ENCODE data around the gene ADGRG3.

Gene ADGRG3

DNA sequence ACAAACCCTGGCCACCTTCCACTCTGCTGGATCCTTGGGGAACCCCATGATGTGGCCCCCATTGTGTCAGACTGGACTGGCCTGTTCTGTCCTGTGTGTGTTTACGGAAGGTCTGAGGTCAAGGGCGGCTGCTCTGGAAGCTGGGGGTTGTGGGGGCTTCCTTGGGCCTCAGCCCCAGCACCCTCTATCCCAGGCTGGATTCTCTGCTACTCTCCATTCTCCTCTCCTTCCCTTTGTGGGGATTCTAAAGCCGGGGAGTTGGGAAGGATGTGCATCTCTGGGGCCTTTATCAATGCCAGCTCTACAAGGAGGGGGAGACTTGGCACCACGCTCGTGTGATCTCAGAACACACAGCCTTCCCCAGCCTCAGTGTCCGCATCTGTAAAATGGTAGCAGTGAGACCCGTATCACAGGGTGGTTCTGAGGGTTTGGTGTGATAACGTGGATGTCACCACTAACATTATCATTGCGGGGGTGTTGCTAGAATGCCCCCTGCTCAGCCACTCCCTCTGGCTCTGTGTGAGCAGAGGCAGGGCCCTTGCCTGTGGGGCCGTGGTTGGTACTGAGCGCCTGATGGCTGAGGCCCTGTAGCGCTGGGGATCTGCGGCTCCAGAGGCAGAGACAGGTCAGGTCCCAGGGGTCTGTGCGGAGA, 21.6 kb upstream of the ADGRG3 start:
- no peak for DNase-seq

DNA sequence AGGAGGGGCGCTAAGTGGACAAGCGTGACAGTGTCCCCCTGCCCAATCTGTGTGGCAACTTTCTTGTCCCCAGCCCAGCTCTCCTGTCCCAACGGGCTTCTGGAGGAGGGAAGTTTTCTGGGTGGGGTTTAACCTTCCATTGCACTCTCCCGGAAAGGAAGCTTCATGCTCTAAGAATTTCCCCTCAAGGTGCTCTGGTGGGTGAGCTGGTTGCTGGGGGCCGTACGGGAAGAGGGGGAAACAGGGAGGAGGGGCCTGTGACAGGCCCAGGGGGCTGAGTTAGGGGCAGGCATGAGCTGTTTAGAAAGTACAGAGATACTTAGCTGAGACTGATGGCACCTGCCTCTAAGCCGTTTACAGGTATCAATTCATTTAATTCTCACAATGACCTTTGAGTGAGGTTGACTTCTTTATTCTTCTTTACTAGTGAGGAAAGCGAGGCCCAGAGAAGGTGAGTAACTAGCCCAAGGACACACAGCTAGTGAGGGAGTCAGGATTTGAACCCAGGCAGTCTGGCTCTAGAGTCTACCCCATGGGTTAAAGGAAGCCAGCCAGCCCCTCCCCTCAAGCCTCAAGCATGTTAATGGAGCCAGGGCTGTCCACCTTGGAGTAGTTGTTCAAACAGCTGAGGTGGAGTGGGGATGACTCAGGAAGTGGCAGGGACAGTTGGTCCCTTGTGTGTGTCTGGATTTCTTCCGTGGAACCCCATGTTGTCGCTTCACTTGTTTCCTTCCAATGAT, 20.8 kb upstream of the ADGRG3 start:
- peak; percentile 29 for DNase-seq

DNA sequence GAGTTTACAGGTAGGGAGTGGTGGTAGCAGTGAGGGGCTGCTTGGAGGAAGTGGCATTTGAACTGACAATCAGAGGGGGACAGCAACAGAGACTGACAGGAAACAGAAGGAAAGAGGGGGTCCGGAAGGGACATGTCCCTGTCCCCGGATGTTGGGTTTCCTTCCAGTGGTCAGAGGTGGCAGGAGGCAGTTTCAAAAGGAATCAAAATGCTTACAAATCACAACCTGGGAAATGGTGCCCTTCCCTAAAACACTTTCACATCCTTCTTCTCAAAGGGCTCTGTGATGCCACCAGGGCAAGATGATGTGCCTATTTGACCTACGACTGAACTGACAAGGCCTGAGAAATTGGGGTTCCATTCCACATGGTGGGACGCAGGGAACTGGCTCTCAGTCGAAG, 20.0 kb upstream of the ADGRG3 start:
- DNase-seq, result no peak

DNA sequence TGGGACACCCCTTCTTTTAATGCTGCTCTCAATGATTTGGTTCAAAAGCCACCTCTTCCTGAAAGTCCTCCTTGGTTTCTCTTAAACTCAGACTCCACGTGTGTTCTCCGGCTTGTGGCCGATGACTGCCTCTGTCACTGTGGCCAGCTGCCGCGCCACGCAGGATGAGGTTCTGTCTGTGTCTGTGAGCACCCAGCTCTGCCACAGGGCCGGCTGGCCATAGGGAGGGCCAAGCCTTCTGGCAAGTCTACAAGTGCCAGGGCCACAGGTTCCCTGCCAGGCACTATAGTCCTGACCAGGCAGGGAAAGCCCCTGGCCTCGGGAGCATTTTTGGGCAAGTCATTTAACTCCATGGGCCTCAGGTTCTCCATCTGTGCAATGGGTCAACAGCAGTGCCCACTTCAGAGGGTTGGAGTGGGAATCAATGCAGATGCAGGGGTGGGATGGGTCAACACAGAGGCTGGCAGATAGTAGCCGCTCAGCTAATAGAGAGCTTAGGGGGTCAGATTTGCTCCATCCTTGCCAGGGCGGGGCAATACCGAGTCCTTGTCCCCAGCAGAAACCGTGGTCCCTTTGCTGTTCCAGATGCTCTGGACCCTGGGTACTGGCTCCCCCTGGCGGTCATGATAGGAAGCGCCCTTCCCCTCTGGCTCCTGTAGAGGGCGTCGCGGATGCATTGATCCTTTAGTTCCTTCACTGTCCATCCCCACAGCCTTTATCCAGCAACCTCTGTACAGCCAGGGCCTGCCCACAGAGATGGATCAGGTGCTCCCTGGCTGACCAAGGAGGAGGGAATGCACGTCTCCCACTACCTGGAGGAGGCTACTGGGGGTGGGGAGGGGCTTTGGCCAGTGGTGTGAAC, 19.3 kb upstream of the ADGRG3 start:
- peak; percentile 72 for DNase-seq

DNA sequence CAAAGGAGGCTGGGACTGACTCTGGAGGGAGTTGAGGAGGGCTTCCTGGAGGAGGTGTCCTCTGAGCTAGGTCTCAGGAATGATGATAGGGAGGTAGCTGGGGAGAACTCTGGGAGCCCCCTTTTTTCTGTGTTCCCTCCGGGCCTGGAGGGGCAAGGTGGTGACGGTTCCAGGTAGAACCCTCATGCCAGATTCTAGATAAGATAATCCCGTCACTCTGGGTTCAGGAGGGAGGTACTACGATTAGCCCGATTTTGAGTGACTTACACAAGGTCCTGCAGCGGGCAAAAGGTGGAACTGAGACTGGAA, 18.7 kb upstream of the ADGRG3 start:
- DNase-seq, result no peak

DNA sequence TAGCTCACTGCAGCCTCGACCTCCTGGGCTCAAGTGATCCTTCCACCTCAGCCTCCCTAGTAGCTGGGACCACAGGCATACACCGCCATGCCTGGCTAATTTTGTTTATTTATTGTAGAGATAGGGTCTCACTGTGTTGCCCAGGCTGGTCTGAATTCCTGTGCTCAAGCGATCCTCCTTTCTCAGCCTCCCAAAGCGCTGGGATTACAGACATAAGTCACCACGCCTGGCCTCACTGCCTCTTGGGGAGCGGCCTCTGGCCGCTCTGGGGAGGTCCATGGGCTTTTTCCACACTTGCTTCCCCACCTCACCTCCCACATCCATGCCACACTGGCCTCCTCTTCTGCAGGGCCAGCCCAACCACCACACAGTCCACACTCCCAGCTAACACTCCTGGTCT, 18.3 kb upstream of the ADGRG3 start:
- DNase-seq, result no peak

DNA sequence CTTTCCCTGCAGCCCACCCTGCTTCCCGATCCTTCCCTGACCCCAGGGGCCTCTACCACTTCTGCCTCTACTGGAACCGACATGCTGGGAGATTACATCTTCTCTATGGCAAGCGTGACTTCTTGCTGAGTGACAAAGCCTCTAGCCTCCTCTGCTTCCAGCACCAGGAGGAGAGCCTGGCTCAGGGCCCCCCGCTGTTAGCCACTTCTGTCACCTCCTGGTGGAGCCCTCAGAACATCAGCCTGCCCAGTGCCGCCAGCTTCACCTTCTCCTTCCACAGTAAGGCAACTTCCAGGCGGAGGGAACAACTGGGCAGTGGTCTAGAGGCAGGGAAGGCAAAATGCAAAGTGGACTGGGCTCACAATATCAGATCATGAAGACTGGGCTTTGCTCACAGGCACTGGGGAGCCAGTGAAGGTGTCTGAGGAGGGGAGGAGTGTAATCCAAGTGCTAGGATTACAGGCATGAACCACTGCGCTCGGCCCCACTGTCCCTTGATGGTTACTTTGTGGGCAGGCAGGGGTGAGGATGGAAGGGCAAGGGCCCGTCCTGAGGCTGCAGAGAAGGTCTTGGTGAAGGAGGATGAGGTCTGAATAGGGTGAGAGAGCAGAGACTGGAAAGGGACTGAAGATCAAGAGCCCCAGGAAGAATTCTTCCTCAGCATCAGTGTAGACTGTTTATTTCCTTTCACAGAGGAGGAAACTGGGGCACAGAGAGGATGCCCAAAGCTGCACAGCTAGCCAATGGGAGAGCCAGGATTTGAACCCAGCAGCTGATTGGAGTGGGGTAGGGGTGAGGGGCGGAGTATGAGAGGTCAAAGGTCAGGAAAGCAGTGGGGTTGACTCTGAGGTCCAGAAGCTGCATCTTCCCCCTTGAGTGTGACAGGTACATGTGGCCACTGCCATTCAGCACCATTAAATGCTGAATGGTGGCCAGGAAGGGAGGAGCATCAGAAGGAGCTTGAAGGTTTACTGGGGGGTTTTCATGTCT, 16.5 kb upstream of the ADGRG3 start:
- DNase-seq, result no peak

DNA sequence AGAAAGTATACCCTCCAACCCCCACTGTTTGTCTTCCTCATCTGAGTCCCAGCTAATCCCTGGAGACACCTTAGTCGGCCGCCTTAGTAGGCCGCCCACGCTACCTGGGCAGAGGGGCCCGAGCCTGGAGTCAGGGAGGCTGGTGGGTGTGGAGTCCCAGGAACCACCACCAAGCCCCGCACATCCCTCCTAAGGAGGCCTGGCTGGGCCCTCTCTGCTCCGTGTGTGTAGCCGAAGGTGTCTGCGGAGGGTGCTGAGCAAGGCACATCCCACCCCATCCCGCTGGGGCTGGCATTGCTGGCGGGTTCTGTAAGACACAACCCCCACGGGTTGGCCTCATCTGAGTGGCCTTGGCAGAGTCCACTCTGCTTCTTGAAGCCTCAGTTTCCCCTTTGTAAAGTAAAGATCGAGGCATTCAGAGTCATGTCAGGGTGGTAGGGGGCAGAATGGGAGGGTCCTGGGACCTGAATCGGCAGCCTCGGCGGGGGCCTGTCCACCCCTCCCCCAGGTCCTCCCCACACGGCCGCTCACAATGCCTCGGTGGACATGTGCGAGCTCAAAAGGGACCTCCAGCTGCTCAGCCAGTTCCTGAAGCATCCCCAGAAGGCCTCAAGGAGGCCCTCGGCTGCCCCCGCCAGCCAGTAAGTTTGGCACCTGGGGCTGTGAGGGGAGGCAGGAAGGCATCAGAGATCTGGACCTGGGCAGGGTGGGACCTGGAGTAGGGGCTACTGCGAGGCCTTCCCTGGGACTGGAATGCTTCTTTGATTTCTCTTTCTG, 15.2 kb upstream of the ADGRG3 start:
- no peak for DNase-seq

DNA sequence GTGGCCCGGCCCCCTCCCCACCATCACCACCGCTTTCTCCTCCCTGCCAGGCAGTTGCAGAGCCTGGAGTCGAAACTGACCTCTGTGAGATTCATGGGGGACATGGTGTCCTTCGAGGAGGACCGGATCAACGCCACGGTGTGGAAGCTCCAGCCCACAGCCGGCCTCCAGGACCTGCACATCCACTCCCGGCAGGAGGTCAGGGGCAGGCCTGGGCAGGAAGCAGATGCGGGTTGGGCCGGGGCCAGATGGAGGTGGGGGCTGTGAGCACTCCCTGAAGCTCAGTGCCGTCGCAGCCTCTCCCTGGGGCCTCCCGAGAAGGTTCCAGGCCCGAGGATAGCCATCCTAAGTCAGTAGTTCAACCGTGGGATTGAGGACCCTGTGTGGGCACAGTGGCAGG, 14.2 kb upstream of the ADGRG3 start:
- DNase-seq, result no peak

DNA sequence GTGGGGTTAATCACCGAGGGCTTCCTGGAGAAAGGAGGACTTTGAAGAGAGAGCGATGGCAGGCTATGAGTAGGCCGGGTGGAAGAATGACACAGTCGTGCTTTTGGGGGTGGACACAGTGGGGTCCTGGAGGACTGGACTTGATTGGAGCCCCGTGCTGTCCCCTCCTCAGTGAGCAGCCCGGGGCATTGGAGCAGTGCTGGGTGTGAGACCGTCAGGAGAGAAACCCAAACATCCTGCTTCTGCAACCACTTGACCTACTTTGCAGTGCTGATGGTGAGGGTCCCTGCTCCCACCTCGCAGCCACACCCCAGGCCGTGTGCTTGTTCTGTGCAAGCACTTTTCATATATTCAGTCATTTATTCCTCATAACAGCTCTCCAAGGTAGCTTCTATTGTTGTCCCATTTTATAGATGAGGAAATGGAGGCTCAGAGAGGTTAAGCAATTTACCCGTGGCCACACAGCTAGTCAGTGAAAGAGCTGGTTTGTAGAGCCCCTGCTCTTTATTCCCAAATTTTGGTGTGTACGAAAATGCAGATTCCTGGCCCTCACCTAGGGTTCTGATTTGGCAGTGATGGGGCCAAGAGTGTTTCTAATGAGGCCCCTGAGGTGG, 11.7 kb upstream of the ADGRG3 start:
- DNase-seq, result no peak

DNA sequence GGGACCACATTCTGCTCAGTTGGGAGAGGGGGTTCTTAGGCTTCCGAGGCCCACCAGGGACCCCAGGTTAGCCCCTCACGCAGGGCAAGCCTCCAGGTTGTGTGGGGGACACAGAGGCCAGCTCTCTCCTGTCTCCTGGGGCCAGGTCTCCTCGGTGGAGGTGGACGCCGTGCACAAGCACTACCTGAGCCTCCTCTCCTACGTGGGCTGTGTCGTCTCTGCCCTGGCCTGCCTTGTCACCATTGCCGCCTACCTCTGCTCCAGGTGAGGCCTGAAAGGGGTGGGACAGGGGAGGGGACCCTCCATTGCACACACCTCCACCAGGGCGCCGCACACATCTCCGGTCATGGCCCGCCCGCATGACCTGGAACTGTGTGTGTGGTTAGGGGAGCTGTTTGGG, 10.9 kb upstream of the ADGRG3 start:
- DNase-seq, result no peak

DNA sequence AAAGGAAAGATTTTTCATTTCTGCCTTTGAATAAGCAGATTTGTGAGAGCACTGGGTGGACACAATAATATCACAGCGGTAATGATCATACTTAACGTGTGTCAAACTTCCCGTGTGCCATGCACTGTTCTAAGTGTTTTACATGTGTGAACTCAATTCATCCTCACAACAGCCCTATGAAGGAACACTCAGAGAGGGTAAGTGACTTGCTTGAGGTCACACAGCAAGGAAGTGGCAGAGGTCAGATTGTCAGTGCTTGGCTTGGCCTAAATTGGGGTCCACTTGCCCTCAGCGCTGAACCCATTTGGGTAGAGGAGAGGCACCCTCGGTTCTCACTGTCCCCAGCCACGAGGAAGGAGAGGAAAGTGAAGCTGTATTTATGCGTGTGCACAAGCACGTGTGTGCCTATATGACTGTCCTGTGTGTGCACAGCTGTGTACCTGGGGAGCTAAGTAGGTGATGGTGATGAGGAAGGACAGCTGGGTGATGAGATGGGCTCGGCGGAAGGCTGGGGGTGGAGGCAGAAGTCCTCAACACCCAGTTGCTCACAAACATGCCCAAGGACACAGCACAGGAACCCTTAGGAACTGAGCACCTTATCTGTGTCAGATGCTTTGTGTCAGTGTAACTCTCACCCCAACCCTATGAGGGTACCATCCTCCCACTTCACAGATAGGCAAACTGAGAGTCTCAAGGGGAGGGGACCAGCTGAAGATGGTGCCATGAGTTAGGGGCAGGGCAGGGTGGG, 9.8 kb upstream of the ADGRG3 start:
- no peak for DNase-seq

DNA sequence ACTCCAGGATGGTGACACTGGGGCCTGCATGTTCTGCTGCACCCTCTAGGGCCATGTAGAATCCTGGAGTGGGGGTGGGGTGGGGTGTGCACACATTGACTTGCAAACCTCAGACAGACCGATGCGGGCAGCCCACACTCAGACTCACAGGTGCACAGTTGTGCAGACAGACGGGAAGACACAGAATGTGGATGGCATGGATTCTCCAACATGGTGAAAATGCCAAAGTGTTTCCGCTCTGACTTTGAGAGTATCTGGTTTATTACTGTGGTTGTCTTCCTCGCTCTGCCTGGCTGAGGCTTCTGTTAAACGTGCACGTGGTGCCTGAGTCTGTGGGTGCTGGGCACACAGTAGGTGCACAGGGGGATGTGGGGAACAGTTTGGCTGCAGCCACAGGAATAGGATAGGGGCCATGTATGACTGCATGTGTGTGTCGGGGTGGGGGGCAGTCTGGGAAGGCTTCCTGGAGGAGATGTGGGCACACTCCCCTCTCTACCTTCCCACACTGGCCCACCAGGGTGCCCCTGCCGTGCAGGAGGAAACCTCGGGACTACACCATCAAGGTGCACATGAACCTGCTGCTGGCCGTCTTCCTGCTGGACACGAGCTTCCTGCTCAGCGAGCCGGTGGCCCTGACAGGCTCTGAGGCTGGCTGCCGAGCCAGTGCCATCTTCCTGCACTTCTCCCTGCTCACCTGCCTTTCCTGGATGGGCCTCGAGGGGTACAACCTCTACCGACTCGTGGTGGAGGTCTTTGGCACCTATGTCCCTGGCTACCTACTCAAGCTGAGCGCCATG, 9.0 kb upstream of the ADGRG3 start:
- no peak for DNase-seq

DNA sequence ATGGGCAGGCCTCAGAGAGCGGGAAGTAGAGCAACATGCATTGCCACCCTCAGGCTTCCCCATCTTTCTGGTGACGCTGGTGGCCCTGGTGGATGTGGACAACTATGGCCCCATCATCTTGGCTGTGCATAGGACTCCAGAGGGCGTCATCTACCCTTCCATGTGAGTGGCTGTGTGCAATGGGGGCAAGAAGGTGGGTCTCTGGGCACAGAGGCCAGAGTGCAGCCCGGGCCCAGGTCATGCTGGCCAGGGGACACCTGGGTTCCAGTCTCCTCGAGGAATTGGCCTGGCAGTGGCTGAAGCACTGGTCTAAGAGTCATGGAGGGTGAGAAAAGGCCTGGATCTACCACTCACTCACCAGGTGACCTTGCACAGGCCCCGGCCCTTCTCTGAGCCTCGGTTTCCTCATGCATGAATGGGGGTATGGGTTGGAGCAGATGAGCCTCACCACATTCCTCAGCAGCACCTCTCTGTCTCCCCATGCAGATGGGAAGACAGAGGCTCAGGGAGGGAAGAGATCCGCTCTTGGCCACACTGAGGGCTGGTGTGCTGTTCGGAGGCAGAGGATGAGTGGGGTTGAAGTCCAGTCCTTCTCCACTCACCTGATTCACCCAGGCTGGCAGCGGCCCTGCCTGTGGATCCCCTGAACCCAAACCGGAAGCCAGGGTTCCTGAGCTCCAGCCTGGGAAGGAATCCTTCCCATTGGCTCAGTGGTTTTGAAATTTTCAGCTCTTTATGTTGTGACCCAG, 7.2 kb upstream of the ADGRG3 start:
- no peak for DNase-seq

DNA sequence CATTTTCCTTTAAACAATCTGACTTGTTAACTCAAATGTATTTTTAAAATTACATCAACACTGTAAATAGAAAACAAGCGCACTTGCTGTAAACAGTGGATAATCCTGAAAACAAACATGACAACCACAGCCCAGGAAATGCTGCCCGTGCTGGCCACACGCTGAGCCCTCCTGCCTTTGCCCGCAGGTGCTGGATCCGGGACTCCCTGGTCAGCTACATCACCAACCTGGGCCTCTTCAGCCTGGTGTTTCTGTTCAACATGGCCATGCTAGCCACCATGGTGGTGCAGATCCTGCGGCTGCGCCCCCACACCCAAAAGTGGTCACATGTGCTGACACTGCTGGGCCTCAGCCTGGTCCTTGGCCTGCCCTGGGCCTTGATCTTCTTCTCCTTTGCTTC, 6.6 kb upstream of the ADGRG3 start:
- no peak for DNase-seq

DNA sequence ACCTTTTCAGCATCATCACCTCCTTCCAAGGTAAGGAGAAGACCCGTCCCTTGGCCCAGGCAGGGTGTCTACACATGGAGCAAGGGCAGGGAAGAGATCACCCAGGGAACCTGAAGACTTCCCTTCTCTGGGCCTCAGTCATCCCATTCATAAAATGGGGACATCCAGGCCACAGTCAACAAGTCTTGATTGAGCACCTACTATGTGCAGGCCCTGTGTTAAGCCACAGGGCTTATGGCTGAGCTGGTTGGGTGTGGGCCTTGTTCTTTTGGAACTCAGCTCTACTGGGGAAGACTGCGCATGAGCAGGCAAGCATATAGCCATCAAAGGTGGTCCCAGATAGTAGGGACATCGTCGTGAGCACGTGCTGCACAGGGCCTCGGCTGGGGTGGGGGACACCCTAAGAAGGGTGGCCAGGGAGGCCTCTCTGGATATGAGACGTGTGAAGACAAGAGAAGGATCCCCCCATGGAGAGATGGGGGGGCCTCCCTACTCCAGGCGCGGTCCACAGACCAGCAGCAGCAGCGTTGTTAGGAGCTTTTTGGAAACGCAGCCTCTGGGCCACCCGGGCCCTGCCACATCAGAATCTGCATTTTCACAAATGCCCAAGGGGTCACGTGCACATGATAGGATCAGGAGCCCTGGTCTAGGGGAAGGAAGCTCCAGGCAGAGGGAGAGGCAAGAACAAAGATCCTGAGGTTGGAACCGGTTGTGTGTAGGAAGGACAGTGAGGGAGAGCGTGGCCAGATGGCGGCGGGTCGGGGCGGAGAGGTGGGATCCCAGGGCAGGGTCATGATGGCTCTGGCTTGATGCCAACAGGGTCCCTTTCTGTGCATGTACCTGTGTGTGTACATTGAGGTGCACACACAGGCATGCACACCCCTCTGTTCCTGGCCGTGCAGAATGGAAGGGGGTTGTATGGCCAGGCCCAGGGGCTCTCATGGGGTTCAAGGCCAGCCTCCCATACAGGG, 5.9 kb upstream of the ADGRG3 start:
- DNase-seq, result no peak

DNA sequence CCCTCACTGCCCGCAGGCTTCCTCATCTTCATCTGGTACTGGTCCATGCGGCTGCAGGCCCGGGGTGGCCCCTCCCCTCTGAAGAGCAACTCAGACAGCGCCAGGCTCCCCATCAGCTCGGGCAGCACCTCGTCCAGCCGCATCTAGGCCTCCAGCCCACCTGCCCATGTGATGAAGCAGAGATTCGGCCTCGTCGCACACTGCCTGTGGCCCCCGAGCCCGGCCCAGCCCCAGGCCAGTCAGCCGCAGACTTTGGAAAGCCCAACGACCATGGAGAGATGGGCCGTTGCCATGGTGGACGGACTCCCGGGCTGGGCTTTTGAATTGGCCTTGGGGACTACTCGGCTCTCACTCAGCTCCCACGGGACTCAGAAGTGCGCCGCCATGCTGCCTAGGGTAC, 4.7 kb upstream of the ADGRG3 start:
- no peak for DNase-seq
